GM12864 (cell line): Measurements from ENCODE around the gene UQCR11.

Experiments
- DNase-seq: peaks from one replicate; pipeline ENCODE4 v3.0.0-alpha.2; 2011; ENCODE audit warnings: low read depth
- H3K4me3 ChIP-seq: 2 replicates; pipeline ENCODE4 v1.5.1; 2011; ENCODE audit warnings: mild to moderate bottlenecking, low read depth, low read length, control low read depth
- CTCF ChIP-seq: IDR thresholded peaks from 2 replicates; pipeline ENCODE4 v1.5.1; 2011; ENCODE audit warnings: low read depth, mild to moderate bottlenecking, moderate library complexity, low read length, control low read depth, inconsistent platforms; ENCODE audit errors: missing control alignments

UQCR11 gene

GRCh38 chr19:1605236-1606137, at the start of gene UQCR11:
Gene UQCR11, minus strand, starts transcription at chr19:1605462. Its CDS starts 53 bp downstream, at chr19:1605409.
- H3K4me3 ChIP-seq, result peak within 1 kb of the TSS; percentile 100
- peak; percentile 73 for TF ChIP-seq CTCF
- DNase-seq, result peak; percentile 89

GRCh38 chr19:1654178-1654792, 49.0 kb upstream of the UQCR11 start:
- DNase-seq, result no peak
- H3K4me3 ChIP-seq, result no peak overlapping the region
- no peak for TF ChIP-seq CTCF

- no peak for TF ChIP-seq CTCF
- DNase-seq, result no peak
- H3K4me3 ChIP-seq, result peak overlapping the region; percentile 73
Measured at GRCh38 chr19:1653300-1653628, 48.0 kb upstream of the UQCR11 start.

GRCh38 chr19:1652471-1653299, 47.4 kb upstream of the UQCR11 start, which contains the start of gene TCF3:
Gene TCF3, minus strand, starts transcription at chr19:1652615. Its CDS starts 2,367 bp downstream, at chr19:1650248.
- H3K4me3 ChIP-seq, result peak within 1 kb of the TSS; percentile 92
- TF ChIP-seq CTCF, result no peak
- peak; percentile 96 for DNase-seq

- peak overlapping the region; percentile 92 for H3K4me3 ChIP-seq
- DNase-seq, result no peak
- no peak for TF ChIP-seq CTCF
Measured at GRCh38 chr19:1651568-1652291, 46.5 kb upstream of the UQCR11 start.
